Activated CD8-positive, alpha-beta memory T cell treated with anti-CD3 and anti-CD28 coated beads, Interleukin-2, amount 50 U/mL, for 24 hours (primary cell): ENCODE results near the gene NAV2.

Experiments used
- DNase-seq: peaks from one replicate; pipeline ENCODE4 v3.0.0-alpha.2; 2020; ENCODE audit errors: extremely low read depth

The NAV2 gene

DNA sequence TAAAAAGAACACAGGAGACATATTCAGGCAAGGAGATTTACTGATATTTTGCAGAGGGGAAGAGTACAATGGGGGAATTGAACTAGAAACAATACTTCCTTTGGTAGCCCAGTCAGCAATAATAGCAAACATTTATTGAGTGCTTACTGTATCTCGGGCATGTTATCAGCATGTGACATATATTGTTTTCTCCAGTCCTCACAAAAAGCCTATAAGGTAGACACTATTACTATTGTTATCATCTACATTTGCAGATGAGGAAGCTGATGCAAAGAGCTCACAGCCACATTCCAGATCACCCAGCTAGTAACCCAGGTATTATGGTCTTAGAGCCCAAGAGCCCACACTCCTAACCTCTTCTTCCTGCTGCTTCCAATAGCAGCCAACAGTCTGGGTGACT is 27.9 kb downstream of the NAV2 start:
- no peak for DNase-seq

- peak; percentile 27 for DNase-seq
Observed at GRCh38 chr11:19742588-19743292, 30.1 kb downstream of the NAV2 start.

GRCh38 chr11:19743622-19744021 is 31.0 kb downstream of the NAV2 start:
- no peak for DNase-seq

DNA sequence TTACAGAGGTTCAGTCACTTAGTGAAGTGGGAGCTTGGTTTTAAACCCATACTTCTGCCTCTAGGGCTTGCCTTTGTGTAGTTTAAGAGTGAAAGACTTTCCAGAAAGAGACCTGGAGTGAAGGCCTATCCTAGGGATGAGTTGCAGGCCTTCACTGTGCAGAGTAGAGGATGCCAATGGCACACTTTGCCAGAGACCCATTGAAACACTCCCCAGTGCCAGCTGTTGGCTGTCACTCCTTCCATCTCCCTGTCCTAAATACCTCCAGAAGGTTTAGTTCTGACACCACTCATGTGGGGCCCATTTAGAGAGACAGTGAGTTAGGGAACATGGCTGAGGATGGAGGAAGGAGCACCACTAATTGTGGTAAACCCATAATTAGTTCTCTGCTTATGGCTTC is 31.5 kb downstream of the NAV2 start:
- no peak for DNase-seq

- DNase-seq: no peak
Observed at GRCh38 chr11:19746086-19746485, 33.4 kb downstream of the NAV2 start.

- no peak for DNase-seq
Observed at GRCh38 chr11:19747634-19748033, 35.0 kb downstream of the NAV2 start.

- no peak for DNase-seq
Observed at GRCh38 chr11:19751055-19751454, 38.4 kb downstream of the NAV2 start.

DNA sequence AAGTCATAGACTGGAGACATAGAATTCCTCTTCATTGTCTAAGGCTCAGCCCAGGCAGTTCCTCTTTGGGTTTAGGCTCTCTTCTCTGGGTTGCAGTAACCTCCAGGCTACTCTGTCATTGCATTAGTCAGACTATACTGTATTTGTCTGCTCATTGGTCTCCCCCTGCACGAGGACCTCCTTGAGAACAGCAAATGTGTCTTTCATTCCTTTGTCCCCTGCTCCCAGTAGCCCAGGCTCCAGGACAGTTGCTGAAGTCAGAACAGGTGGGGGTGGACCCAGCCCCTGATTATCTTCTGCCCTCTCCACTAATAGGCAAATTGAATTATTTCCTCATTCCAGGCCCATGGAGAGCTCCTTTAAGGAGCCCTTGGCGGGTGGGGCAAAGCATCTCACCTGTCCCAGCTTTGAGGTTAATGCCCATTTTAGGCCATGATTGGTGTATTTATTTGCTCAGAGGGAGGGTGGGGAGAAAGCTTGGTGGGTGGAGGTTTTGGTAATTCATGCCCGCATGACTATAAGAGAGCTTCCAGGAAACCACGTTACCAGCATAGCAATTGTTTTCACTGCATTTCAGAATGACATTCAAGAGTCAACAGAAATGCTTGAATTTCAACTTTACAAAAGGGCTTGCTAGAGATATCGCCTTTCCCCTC is 40.9 kb downstream of the NAV2 start:
- DNase-seq: no peak

DNA sequence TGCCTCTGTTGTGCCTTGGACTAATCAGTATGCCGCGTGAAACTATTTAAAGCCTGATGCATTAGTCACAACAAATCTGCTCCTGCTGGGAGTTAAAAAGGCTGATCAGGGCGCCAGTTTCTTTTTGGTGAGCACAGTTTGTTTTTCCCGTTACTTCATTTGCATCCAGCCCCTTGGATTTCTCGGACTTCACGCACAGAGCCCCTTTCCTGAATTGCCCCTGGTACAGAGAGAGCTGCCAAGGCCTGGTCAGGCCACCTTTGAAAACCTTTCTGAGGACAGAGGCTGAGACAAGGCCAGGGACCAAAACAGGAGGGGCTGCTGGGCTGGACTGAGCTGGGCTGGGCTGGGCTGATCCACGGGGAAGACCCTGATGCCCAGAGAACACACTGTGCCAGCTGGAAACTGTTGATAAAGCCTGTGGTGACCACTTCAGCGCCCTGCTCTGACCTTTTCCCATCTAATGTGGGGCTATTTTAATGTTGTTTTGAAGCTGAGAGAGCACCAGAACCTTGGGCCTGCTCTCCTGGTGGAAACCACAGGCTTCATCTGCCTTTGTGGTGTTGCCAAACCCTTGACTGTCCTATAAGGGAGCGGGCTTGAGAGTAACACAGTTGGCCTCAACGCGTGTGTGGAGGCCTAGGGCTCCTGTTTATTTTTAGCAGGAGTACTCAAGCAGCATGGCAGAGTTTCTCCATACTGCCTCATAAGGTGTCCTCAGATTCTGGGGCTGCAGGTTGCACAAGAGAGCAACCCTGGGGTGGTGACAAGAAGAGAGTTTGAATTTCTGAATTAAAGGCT is 44.2 kb downstream of the NAV2 start:
- no peak for DNase-seq

DNA sequence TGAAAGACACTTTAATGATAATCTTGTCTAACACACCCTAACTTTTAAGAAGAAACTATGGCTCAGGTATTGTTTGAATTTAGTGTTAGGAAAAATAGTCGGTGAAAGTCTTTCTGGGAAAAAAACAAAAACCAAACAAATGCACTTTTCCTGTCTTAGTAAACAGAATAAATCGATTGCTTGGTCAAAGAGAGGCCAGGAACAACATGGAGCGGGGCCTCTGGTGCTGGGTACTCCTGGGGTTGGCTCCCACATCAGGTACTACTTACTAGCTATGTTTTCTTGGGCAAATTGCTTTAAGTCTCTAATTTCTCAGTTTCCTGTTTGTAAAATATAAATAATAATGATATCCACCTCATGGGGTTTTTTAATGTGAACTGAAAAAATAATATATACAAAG is 46.8 kb downstream of the NAV2 start:
- no peak for DNase-seq

- no peak for DNase-seq
Observed at GRCh38 chr11:19762266-19762665, 49.6 kb downstream of the NAV2 start.

DNA sequence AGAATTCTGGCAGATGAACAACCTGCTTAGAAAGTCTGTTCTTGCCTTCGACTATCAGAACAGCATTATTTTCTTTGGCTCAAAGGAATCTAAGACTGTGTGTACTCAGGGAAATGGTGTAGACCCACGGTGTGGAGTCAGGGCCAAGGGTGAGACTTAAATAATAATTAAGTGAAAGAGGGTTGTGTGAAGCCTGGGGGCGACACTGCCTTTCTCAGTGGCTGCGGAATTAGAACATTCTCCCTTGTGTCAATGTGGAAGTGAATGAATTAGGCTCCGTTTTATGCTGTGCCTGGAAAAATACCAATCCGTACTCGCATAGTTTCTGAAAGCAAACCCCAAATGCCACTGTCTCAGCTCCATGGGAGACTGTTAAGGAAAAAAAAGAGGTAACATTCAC is 50.7 kb downstream of the NAV2 start:
- DNase-seq: no peak

GRCh38 chr11:19766206-19766605 is 53.6 kb downstream of the NAV2 start:
- no peak for DNase-seq

- no peak for DNase-seq
Observed at GRCh38 chr11:19766810-19767209, 54.2 kb downstream of the NAV2 start.

DNA sequence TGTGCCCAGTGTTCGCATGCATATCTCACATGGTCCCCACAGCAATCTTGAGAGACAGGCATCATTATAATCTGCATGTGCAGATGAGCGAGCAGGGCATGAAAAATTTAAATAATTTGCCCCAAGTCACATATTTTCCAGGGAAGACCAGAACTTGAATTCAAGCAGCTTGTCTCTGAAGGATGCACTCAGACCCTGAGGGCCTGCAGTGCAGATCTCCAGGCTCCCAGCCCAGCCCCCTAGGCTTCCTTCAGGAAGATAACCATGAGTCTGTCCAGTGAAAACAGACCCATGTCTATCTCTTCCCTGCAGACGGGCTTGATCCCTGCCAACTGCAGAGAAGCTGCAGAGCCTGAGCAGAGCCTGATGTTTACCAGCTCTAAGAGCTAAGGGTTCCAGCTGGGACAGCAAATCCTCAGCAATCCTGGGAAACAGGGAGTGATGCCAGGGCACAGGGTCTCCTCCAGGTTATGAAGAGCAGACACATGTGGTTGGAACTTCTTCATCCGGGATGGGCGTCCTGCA is 55.1 kb downstream of the NAV2 start:
- no peak for DNase-seq

GRCh38 chr11:19768197-19768596 is 55.6 kb downstream of the NAV2 start:
- DNase-seq: no peak

DNA sequence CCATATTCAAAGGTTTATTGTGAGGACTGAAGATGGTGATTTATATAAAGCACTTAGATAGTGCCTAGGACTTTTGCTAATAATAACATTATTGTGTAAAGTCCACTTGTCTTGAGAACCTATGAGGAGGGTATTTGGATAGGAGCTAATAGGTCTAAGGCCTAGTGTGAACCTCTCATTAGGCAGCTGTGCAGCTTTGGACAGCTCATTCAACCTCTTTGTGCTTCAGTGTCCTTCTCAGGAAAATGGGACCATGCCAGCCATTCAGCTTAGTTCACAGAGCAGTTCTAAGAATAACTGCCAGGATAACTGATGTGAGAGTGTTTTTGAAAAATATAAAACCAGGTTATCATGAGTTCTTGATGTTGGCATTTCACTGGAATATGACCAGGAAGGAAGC is 56.2 kb downstream of the NAV2 start:
- no peak for DNase-seq

GRCh38 chr11:19769820-19770219 is 57.2 kb downstream of the NAV2 start:
- DNase-seq: no peak

DNA sequence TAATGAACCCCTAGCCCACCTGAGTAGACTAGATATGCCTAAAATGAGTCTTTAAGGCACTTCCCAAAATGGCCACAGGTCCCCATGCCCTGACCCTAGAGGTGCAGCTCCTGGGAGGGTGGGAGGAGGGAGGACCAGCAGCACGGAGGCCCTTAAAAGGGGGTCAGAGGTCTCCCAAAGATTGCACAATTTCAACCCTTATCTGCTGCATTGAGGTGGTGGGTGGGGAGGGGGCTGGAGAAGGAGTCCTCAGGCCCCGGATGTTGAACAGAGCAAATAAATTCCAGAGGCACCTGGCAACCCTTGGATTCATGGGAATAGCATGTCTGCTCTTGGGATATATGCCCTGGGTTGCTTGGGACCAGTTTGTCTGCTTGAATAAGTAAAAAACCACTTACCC is 57.6 kb downstream of the NAV2 start:
- no peak for DNase-seq

- DNase-seq: no peak
Observed at GRCh38 chr11:19771463-19771862, 58.8 kb downstream of the NAV2 start.

GRCh38 chr11:19772480-19772879 is 59.8 kb downstream of the NAV2 start:
- no peak for DNase-seq

GRCh38 chr11:19774329-19774728 is 61.7 kb downstream of the NAV2 start:
- DNase-seq: no peak
